Vagina (tissue), 2 donors: ENCODE measurements around the gene GALR2. TPM values are rescaled to one million over a fixed set of nuclear protein-coding genes. Genes with fewer than 3 reads are reported as not detected.
"Not testable (repeated sequence)": the region's sequence is repeated elsewhere in the genome, so short reads cannot be mapped to it uniquely, and the experiment has no call there.

Experiments used
- DNase-seq, 2 donors: peaks; one replicate each; pipeline ENCODE4 v3.0.0-alpha.2; 2017; ENCODE audit errors: extremely low spot score in 2 of 2
- H3K27ac ChIP-seq: fragments of 200-600 bp; sonication (generic); one replicate; pipeline ENCODE4 v1.5.1; 2019
- H3K27me3 ChIP-seq: fragments of 200-600 bp; sonication (generic); one replicate; pipeline ENCODE4 v1.5.1; 2019
- H3K36me3 ChIP-seq, 2 donors: fragments of 200-600 bp; sonication (generic); one replicate each; pipeline ENCODE4 v1.5.1; 2017 to 2019
- H3K4me1 ChIP-seq: fragments of 200-600 bp; sonication (generic); one replicate; pipeline ENCODE4 v1.5.1; 2019
- H3K4me3 ChIP-seq, 2 donors: fragments of 200-600 bp; sonication (generic); 1 replicate in 1 of 2; 2 replicates in 1 of 2; pipeline ENCODE4 v1.5.1; 2016 to 2019
- H3K9me3 ChIP-seq: fragments of 200-600 bp; sonication (generic); one replicate; pipeline ENCODE4 v1.5.1; 2019
- CTCF ChIP-seq, 3 experiments: fragments of 450-650 bp in 2 of 3; fragments of 200-600 bp in 1 of 3; sonication (generic) in 1 of 3; IDR thresholded peaks; one replicate each; pipeline ENCODE4 v1.5.1; 2017 to 2019; ENCODE audit warnings: antibody characterized with exemption in 3 of 3, mild to moderate bottlenecking in 2 of 3, moderate library complexity in 2 of 3
- POLR2A ChIP-seq, 2 donors: fragments of 450-650 bp; IDR thresholded peaks; one replicate each; pipeline ENCODE4 v1.6.1; 2017; ENCODE audit warnings: antibody characterized with exemption in 2 of 2, mild to moderate bottlenecking in 2 of 2, moderate library complexity in 2 of 2
- POLR2AphosphoS5 ChIP-seq, 2 donors: sonication (generic); formaldehyde crosslinking; IDR thresholded peaks; one replicate each; pipeline ENCODE4 v1.9.0; 2017; ENCODE audit warnings: antibody characterized with exemption in 2 of 2, mild to moderate bottlenecking in 2 of 2, low read depth in 1 of 2; ENCODE audit not compliant: insufficient read depth in 1 of 2
- intact Hi-C: fragments of 100-400 bp; cut with DNase I; formaldehyde crosslinking; loops from one replicate; pipeline ENCODE4 v1.15.1; 2023
- total RNA-seq: library from RNA; depleted of rRNA; stranded (reverse); fragments of >200 nt; gene quantifications from one replicate; pipeline ENCODE4 v1.2.3, GENCODE V29; 2016

GALR2 gene
- total RNA-seq, 1 donor from 2014 or later, result not detected

GRCh38 chr17:76038050-76038449 lies 36.5 kb upstream of the GALR2 start:
- H3K27ac ChIP-seq, result no peak overlapping the region

GRCh38 chr17:76039121-76039520 lies 35.5 kb upstream of the GALR2 start:
- Histone ChIP-seq H3K36me3 (peaks cover 4 to 60% of the 10 kb centered on the region in 2 donors), H3K27me3 (no peaks in the 10 kb centered on the region), H3K4me3 (no peak overlapping the region), H3K27ac (no peak overlapping the region), H3K9me3 (no peaks in the 10 kb centered on the region), H3K4me1 (peaks cover 12% of the 10 kb centered on the region)
- intact Hi-C loops, result no loop called here
- no peak for DNase-seq
- TF ChIP-seq CTCF (IDR thresholded peaks at IDR 0.05) (no peak), POLR2A (IDR thresholded peaks at IDR 0.05) (no peak), POLR2AphosphoS5 (IDR thresholded peaks at IDR 0.05; ENCODE audit: insufficient read depth in 1 of 2, low read depth in 1 of 2) (no peak)

More at GRCh38 chr17:76038050-76038449, 36.5 kb upstream of the GALR2 start:
- TF ChIP-seq POLR2AphosphoS5 (IDR thresholded peaks at IDR 0.05; ENCODE audit: insufficient read depth in 1 of 2, low read depth in 1 of 2) (no peak), CTCF (IDR thresholded peaks at IDR 0.05) (no peak), POLR2A (IDR thresholded peaks at IDR 0.05) (no peak)
- intact Hi-C loops, result no loop called here
- Histone ChIP-seq H3K4me3 (no peak overlapping the region), H3K36me3 (peaks cover 4 to 49% of the 10 kb centered on the region in 2 donors), H3K27me3 (no peaks in the 10 kb centered on the region), H3K4me1 (peaks cover 12% of the 10 kb centered on the region), H3K9me3 (no peaks in the 10 kb centered on the region)
- no peak for DNase-seq

- Histone ChIP-seq H3K4me3 (no peak overlapping the region), H3K9me3 (no peaks in the 10 kb centered on the region), H3K27ac (no peak overlapping the region), H3K27me3 (no peaks in the 10 kb centered on the region), H3K4me1 (peaks cover 12% of the 10 kb centered on the region), H3K36me3 (peaks cover 4 to 72% of the 10 kb centered on the region in 2 donors)
- DNase-seq, result no peak
- TF ChIP-seq CTCF (IDR thresholded peaks at IDR 0.05), result no peak
- no peak for TF ChIP-seq POLR2A (IDR thresholded peaks at IDR 0.05)
- TF ChIP-seq POLR2AphosphoS5 (IDR thresholded peaks at IDR 0.05; ENCODE audit: insufficient read depth in 1 of 2, low read depth in 1 of 2), result no peak
- intact Hi-C loops, result no loop called here
These were observed 34.2 kb upstream of the GALR2 start for GRCh38 chr17:76040376-76040775.

- H3K4me1 ChIP-seq, DNase-seq, H3K9me3 ChIP-seq, intact Hi-C loops, H3K4me3 ChIP-seq, H3K27ac ChIP-seq, H3K27me3 ChIP-seq: not testable (repeated sequence)
- peaks cover 4 to 97% of the 10 kb centered on the region in 2 donors for H3K36me3 ChIP-seq
These were observed 31.7 kb upstream of the GALR2 start for GRCh38 chr17:76042868-76043267.

- DNase-seq, H3K27me3 ChIP-seq, H3K4me1 ChIP-seq, H3K27ac ChIP-seq, intact Hi-C loops, H3K9me3 ChIP-seq, H3K4me3 ChIP-seq: not testable (repeated sequence)
- peaks cover 4 to 94% of the 10 kb centered on the region in 2 donors for H3K36me3 ChIP-seq
These were observed 30.0 kb upstream of the GALR2 start for GRCh38 chr17:76044475-76045007.

GRCh38 chr17:76046064-76046463 lies 28.5 kb upstream of the GALR2 start:
- TF ChIP-seq POLR2AphosphoS5 (IDR thresholded peaks at IDR 0.05; ENCODE audit: insufficient read depth in 1 of 2, low read depth in 1 of 2), result no peak
- TF ChIP-seq POLR2A (IDR thresholded peaks at IDR 0.05), result no peak
- TF ChIP-seq CTCF (IDR thresholded peaks at IDR 0.05), result no peak
- H3K27me3 ChIP-seq, result no peaks in the 10 kb centered on the region
- H3K27ac ChIP-seq, result no peak overlapping the region
- peaks cover 6% of the 10 kb centered on the region for H3K4me1 ChIP-seq
- H3K9me3 ChIP-seq, result no peaks in the 10 kb centered on the region
- no peak overlapping the region for H3K4me3 ChIP-seq
- no peak for DNase-seq
- H3K36me3 ChIP-seq, result peaks cover under 1 to 92% of the 10 kb centered on the region in 2 donors
- intact Hi-C loops, result no loop called here
